Stimulated activated CD8-positive, alpha-beta memory T cell treated with anti-CD3 and anti-CD28 coated beads, Interleukin-7, amount 100 ng/mL, for 48 hours (primary cell): ENCODE measurements around the gene MCHR2.

Experiments used
- DNase-seq, 2 donors: peaks; one replicate each; pipeline ENCODE4 v3.0.0-alpha.2; 2020; ENCODE audit warnings: low read depth in 1 of 2; ENCODE audit errors: extremely low read depth in 1 of 2

MCHR2 gene

GRCh38 chr6:99905209-99906106 lies 88.6 kb downstream of the MCHR2 start:
- no peak for DNase-seq

GRCh38 chr6:99901596-99902384 lies 92.2 kb downstream of the MCHR2 start:
- DNase-seq, result no peak

- no peak for DNase-seq
Observed at GRCh38 chr6:99894815-99895214, 99.2 kb downstream of the MCHR2 start.

DNA sequence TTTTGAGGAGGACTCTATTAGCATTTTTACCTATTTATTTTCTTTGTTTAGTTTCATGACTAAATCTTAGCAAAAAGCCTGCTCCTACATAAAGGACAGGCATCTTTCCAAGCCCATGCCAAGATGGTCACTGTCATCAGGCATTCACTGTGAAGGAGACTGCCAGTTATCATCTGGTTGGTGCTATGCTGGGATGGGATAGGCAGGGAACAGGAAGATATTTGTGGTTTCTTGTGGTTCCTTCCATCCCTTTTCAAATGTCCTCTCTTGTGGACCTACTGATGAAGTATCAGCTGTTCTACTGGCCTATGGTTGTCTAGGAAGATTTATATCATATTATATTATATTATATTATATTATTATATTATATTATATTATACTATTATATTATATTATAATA lies 107.0 kb downstream of the MCHR2 start:
- no peak for DNase-seq

DNA sequence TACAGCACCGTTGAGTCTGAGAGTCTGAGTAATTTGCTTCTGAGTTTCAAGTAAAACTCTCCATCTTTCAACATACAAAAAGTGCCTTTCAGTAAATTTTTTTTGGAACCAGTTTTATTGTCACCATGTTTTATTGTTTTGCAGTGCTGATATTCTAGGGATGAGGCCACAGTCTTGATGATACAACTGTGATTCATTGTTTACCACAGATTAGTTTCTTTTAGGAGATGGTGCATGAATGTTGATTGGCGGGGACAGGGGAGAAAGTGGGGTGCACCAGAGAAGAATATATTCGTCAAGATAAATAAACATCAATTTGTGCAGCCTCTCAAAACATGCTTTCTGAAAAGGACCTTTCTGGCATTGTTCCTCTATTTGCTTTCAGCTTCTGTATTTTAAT lies 109.0 kb downstream of the MCHR2 start:
- DNase-seq, result no peak

GRCh38 chr6:99882128-99882702 lies 111.8 kb downstream of the MCHR2 start:
- DNase-seq, result no peak

GRCh38 chr6:99879431-99879830 lies 114.6 kb downstream of the MCHR2 start:
- no peak for DNase-seq

DNA sequence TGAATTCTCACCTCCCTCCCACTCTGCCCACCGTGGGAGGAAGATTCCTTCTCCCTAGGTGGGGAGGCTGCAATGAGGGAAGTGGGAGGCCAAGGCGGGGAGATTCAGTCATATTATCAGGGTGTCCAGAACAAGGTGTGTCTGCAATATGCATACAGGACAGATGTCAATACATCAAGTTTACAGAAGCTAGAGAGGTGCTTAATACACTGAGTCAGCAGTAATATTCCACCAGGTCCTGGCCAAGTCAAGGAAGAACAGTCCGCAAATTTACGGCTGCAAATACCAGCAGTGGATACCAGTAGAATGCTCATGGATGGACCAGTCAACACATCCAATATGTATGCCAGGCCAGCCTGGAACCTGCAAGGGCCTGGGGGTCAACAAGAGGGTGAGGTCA lies 119.0 kb downstream of the MCHR2 start:
- no peak for DNase-seq

GRCh38 chr6:99873084-99873483 lies 120.9 kb downstream of the MCHR2 start:
- DNase-seq, result no peak

DNA sequence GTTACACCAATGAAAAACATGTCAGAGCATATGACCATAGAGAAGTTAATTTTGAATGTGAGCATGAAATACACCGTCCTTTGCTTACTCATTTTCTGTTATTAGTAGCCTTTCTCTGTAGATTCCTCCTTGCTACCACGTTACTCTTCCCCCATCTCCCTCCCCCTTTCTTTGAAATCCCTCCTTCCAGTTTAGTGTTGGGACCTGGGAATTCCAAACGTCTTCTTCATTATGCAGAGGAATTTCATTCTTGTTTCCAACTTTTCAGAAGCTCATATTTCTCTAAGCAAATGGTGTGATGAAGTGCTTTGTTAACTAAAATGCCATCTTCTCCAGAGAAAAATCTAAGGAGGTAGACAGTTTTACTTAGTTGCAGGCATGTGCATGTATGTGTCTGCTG lies 122.4 kb downstream of the MCHR2 start:
- DNase-seq, result no peak
